Fibroblast of lung (primary cell): Measurements from ENCODE around the gene ZFP91. TPM values are rescaled to one million over a fixed set of nuclear protein-coding genes. Genes with fewer than 3 reads are reported as not detected.

ENCODE experiments used
- DNase-seq, 2 donors: peaks; one replicate each; pipeline versions ENCODE4 v3.0.0 to v3.0.0-alpha.2; 2010; ENCODE audit warnings: low read depth in 2 of 2
- H2AFZ ChIP-seq: 2 replicates; pipeline ENCODE4 v1.5.1; 2012; ENCODE audit warnings: low read length, control low read depth, inconsistent platforms
- H3K27ac ChIP-seq: 2 replicates; pipeline ENCODE4 v1.5.1; 2011; ENCODE audit warnings: low read length, control low read depth; ENCODE audit not compliant: insufficient read depth
- H3K27me3 ChIP-seq: 2 replicates; pipeline ENCODE4 v1.5.1; 2011; ENCODE audit warnings: mild to moderate bottlenecking, low read length; ENCODE audit not compliant: control insufficient read depth, insufficient read depth
- H3K36me3 ChIP-seq: 2 replicates; pipeline ENCODE4 v1.5.1; 2011; ENCODE audit warnings: low read length; ENCODE audit not compliant: control insufficient read depth, insufficient read depth
- H3K4me1 ChIP-seq: 2 replicates; pipeline ENCODE4 v1.5.1; 2011; ENCODE audit warnings: low read length; ENCODE audit not compliant: control insufficient read depth, insufficient read depth; ENCODE audit errors: extremely low read depth
- H3K4me2 ChIP-seq: 2 replicates; pipeline ENCODE4 v1.5.1; 2011; ENCODE audit warnings: low read length, control low read depth; ENCODE audit not compliant: insufficient read depth; ENCODE audit errors: extremely low read depth
- H3K4me3 ChIP-seq, 4 experiments: fragments of 200-600 bp in 1 of 4; sonication (generic) in 1 of 4; replicated peaks in 1 of 4; 2 replicates each; pipeline ENCODE4 v1.5.1; 2011 to 2016; ENCODE audit warnings: low read length in 4 of 4, low read depth in 3 of 4, mild to moderate bottlenecking in 3 of 4, control low read depth in 2 of 4, inconsistent platforms in 1 of 4, mixed read lengths in 1 of 4; ENCODE audit not compliant: insufficient read depth in 1 of 4; ENCODE audit errors: control extremely low read depth in 1 of 4
- H3K79me2 ChIP-seq: 2 replicates; pipeline ENCODE4 v1.5.1; 2012; ENCODE audit warnings: mild to moderate bottlenecking, low read length, inconsistent platforms; ENCODE audit not compliant: control insufficient read depth, insufficient read depth
- H3K9ac ChIP-seq: 2 replicates; pipeline ENCODE4 v1.5.1; 2011; ENCODE audit warnings: mild to moderate bottlenecking, low read length, control low read depth; ENCODE audit not compliant: insufficient read depth
- H3K9me3 ChIP-seq: 2 replicates; pipeline ENCODE4 v1.5.1; 2012; ENCODE audit warnings: low read depth, low read length; ENCODE audit not compliant: control insufficient read depth, insufficient read depth
- H4K20me1 ChIP-seq: 2 replicates; pipeline ENCODE4 v1.5.1; 2011; ENCODE audit warnings: low read length; ENCODE audit not compliant: control insufficient read depth, insufficient read depth; ENCODE audit errors: extremely low read depth
- CTCF ChIP-seq, 2 donors: IDR thresholded peaks in 1 of 2; conservative IDR thresholded peaks in 1 of 2; 1 replicate in 1 of 2; 2 replicates in 1 of 2; pipeline ENCODE4 v1.5.1; 2011 to 2012; ENCODE audit warnings: low read length in 2 of 2, control low read depth in 1 of 2, inconsistent platforms in 1 of 2, low read depth in 1 of 2, mild to moderate bottlenecking in 1 of 2
- EZH2 ChIP-seq: IDR thresholded peaks from 2 replicates; pipeline ENCODE4 v1.5.1; 2012; ENCODE audit warnings: low read length, control low read depth, mild to moderate bottlenecking; ENCODE audit errors: missing control alignments
- polyA plus RNA-seq, 2 donors: library from polyadenylated mRNA; depleted of rRNA in 1 of 2; stranded (reverse) in 1 of 2; unstranded in 1 of 2; fragments of >200 nt; gene quantifications; 2 replicates each; pipeline ENCODE4 v1.2.1, GENCODE V29; 2011 to 2012; ENCODE audit warnings: missing spikeins in 1 of 2
- total RNA-seq: library from RNA; depleted of rRNA; stranded (reverse); fragments of >200 nt; gene quantifications from 2 replicates; pipeline ENCODE4 v1.2.1, GENCODE V29; 2014

Gene ZFP91
- total and polyA plus RNA-seq, 2 donors (not counting 1 experiment from before 2014, with no cell fraction given): 50.2 to 56.9 TPM

DNA sequence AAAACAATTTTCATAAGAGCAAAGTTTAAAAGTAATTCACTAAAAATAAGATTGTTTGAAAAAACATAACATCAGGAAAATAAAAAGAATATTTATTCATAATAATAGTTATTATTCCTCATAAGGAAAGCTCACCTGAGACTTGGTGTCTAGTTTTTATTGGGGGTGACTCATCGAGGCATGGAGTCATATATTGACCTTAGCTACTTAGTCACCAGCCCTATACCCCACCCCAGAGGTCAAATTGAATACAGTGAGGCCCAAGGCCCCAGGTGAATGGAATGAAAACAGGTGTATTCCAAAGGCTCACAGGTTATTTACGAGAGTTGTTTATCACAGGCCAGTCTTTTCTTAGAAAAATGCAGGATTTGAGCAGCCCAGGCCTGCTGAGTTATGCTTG is 80.5 kb downstream of the ZFP91 start:
- Histone ChIP-seq H3K79me2 (no peaks in the 10 kb centered on the region), H3K27ac (no peak overlapping the region), H3K4me1 (no peaks in the 10 kb centered on the region), H4K20me1 (no peaks in the 10 kb centered on the region), H2AFZ (no peak overlapping the region), H3K9me3 (no peaks in the 10 kb centered on the region), H3K4me2 (no peak overlapping the region), H3K27me3 (no peaks in the 10 kb centered on the region), H3K4me3 (no peak overlapping the region), H3K9ac (no peak overlapping the region), H3K36me3 (no peaks in the 10 kb centered on the region)
- no peak for TF ChIP-seq CTCF (conservative IDR thresholded peaks at IDR 0.05 in 1 of 2, IDR thresholded peaks at IDR 0.05 in 1 of 2; ENCODE audit: low read depth in 1 of 2, low read length in 2 of 2)
- no peak for TF ChIP-seq EZH2
- no peak for DNase-seq

- Histone ChIP-seq H3K4me2 (no peak overlapping the region), H4K20me1 (no peaks in the 10 kb centered on the region)
Observed at GRCh38 chr11:58659910-58660570, 81.2 kb downstream of the ZFP91 start.

More at GRCh38 chr11:58659910-58660570, 81.2 kb downstream of the ZFP91 start:
- Histone ChIP-seq H3K4me3 (no peak overlapping the region), H2AFZ (no peak overlapping the region), H3K9ac (no peak overlapping the region), H3K4me1 (no peaks in the 10 kb centered on the region), H3K36me3 (no peaks in the 10 kb centered on the region), H3K27ac (no peak overlapping the region), H3K27me3 (no peaks in the 10 kb centered on the region), H3K79me2 (no peaks in the 10 kb centered on the region), H3K9me3 (no peaks in the 10 kb centered on the region)
- no peak for DNase-seq
- TF ChIP-seq CTCF (conservative IDR thresholded peaks at IDR 0.05 in 1 of 2, IDR thresholded peaks at IDR 0.05 in 1 of 2; ENCODE audit: low read depth in 1 of 2, low read length in 2 of 2): no peak
- no peak for TF ChIP-seq EZH2

Other genes with a start within 250 kb of the ZFP91 start
- not detected in 2 replicates for gene OR5B17, start 220.0 kb upstream of the ZFP91 start, total RNA-seq
- not detected in 2 replicates for gene OR5B17, start 220.0 kb upstream of the ZFP91 start, polyA plus RNA-seq
- gene OR5B3, start 172.2 kb upstream of the ZFP91 start, total RNA-seq: not detected in 2 replicates
- gene OR5B3, start 172.2 kb upstream of the ZFP91 start, polyA plus RNA-seq: not detected in 2 replicates
- gene OR5B2, start 150.9 kb upstream of the ZFP91 start, total RNA-seq: not detected in 2 replicates
- gene OR5B2, start 150.9 kb upstream of the ZFP91 start, polyA plus RNA-seq: not detected in 2 replicates
- not detected in 2 replicates for gene OR5B12, start 136.8 kb upstream of the ZFP91 start, total RNA-seq
- gene OR5B12, start 136.8 kb upstream of the ZFP91 start, polyA plus RNA-seq: 0.02 and 0.11 TPM in 2 replicates
- not detected in 2 replicates for gene OR5B21, start 71.0 kb upstream of the ZFP91 start, total RNA-seq
- gene OR5B21, start 71.0 kb upstream of the ZFP91 start, polyA plus RNA-seq: not detected in 2 replicates
- gene LPXN, start 3.2 kb upstream of the ZFP91 start, total RNA-seq: 2.8 and 8.6 TPM in 2 replicates
- 9.2 and 40.2 TPM in 2 replicates for gene LPXN, start 3.2 kb upstream of the ZFP91 start, polyA plus RNA-seq
- gene CNTF, start 43.6 kb downstream of the ZFP91 start, total RNA-seq: 0.77 and 1.2 TPM in 2 replicates
- gene CNTF, start 43.6 kb downstream of the ZFP91 start, polyA plus RNA-seq: 0.73 and 0.95 TPM in 2 replicates
- gene GLYAT, start 152.9 kb downstream of the ZFP91 start, total RNA-seq: not detected in 2 replicates
- not detected in 2 replicates for gene GLYAT, start 152.9 kb downstream of the ZFP91 start, polyA plus RNA-seq